ENCODE measurements around the gene CTNNBIP1.
A peak's percentile ranks its signal among the peaks of the same experiment; 100 is the strongest.

Gene CTNNBIP1

GRCh38 chr1:9904596-9904995, 5.5 kb downstream of the CTNNBIP1 start:
- DNase-seq (ENCODE audit: low read depth) = no peak

GRCh38 chr1:9903801-9904527, 6.1 kb downstream of the CTNNBIP1 start:
- no peak for DNase-seq (ENCODE audit: low read depth)

- DNase-seq (ENCODE audit: low read depth) = no peak
Observed at GRCh38 chr1:9902060-9902452, 8.0 kb downstream of the CTNNBIP1 start.

- no peak for DNase-seq (ENCODE audit: low read depth)
Observed at GRCh38 chr1:9901148-9902059, 8.7 kb downstream of the CTNNBIP1 start.

GRCh38 chr1:9900142-9901043, 9.7 kb downstream of the CTNNBIP1 start:
- DNase-seq (ENCODE audit: low read depth) = no peak

GRCh38 chr1:9894115-9894514, 16.0 kb downstream of the CTNNBIP1 start:
- DNase-seq (ENCODE audit: low read depth) = no peak

GRCh38 chr1:9892563-9893528, 17.2 kb downstream of the CTNNBIP1 start:
- DNase-seq (ENCODE audit: low read depth) = peak; percentile 80

GRCh38 chr1:9891207-9891606, 18.9 kb downstream of the CTNNBIP1 start:
- DNase-seq (ENCODE audit: low read depth) = no peak

GRCh38 chr1:9890224-9890731, 19.8 kb downstream of the CTNNBIP1 start:
- DNase-seq (ENCODE audit: low read depth) = peak; percentile 89

GRCh38 chr1:9889411-9889810, 20.7 kb downstream of the CTNNBIP1 start:
- DNase-seq (ENCODE audit: low read depth) = no peak

- DNase-seq (ENCODE audit: low read depth) = no peak
Observed at GRCh38 chr1:9888886-9889285, 21.2 kb downstream of the CTNNBIP1 start.

GRCh38 chr1:9887070-9887469, 23.0 kb downstream of the CTNNBIP1 start:
- DNase-seq (ENCODE audit: low read depth) = no peak

GRCh38 chr1:9886092-9886742, 23.9 kb downstream of the CTNNBIP1 start:
- no peak for DNase-seq (ENCODE audit: low read depth)

GRCh38 chr1:9884805-9885204, 25.3 kb downstream of the CTNNBIP1 start:
- DNase-seq (ENCODE audit: low read depth) = no peak

- no peak for DNase-seq (ENCODE audit: low read depth)
Observed at GRCh38 chr1:9883585-9884449, 26.3 kb downstream of the CTNNBIP1 start.

GRCh38 chr1:9882945-9883303, 27.1 kb downstream of the CTNNBIP1 start:
- no peak for DNase-seq (ENCODE audit: low read depth)

- DNase-seq (ENCODE audit: low read depth) = no peak
Observed at GRCh38 chr1:9882296-9882944, 27.6 kb downstream of the CTNNBIP1 start.

GRCh38 chr1:9881838-9882249, 28.2 kb downstream of the CTNNBIP1 start:
- peak; percentile 68 for DNase-seq (ENCODE audit: low read depth)

GRCh38 chr1:9878404-9878803, 31.7 kb downstream of the CTNNBIP1 start:
- DNase-seq (ENCODE audit: low read depth) = no peak

Data from HS-5 (cell line).